Loucy (cell line): ENCODE data around the gene HECA.

Experiments
- H2AFZ ChIP-seq: fragments of 200-600 bp; sonication (generic); 2 replicates; pipeline ENCODE4 v1.6.0; 2016; ENCODE audit warnings: antibody characterized with exemption, mild to moderate bottlenecking, low read length, moderate library complexity
- H3F3A ChIP-seq: fragments of 200-600 bp; 2 replicates; pipeline ENCODE4 v1.6.0; 2016; ENCODE audit warnings: antibody characterized with exemption, low read depth, mild to moderate bottlenecking
- H3K27me3 ChIP-seq: fragments of 200-600 bp; sonication (generic); 2 replicates; pipeline ENCODE4 v1.6.1; 2014; ENCODE audit warnings: low read length, mild to moderate bottlenecking; ENCODE audit not compliant: insufficient read depth, poor library complexity, severe bottlenecking
- H3K36me3 ChIP-seq: fragments of 200-600 bp; sonication (generic); 2 replicates; pipeline ENCODE4 v1.6.1; 2016; ENCODE audit warnings: low read length; ENCODE audit not compliant: insufficient read depth
- H3K4me1 ChIP-seq: fragments of 200-600 bp; sonication (generic); 2 replicates; pipeline ENCODE4 v1.5.1; 2014; ENCODE audit warnings: low read length, mild to moderate bottlenecking; ENCODE audit not compliant: insufficient read depth, poor library complexity, severe bottlenecking
- H3K4me2 ChIP-seq: fragments of 200-600 bp; sonication (generic); 2 replicates; pipeline ENCODE4 v1.6.0; 2014; ENCODE audit warnings: antibody characterized with exemption, low read length, low read depth, mild to moderate bottlenecking; ENCODE audit not compliant: poor library complexity, severe bottlenecking
- H3K4me3 ChIP-seq: fragments of 200-600 bp; sonication (generic); 2 replicates; pipeline ENCODE4 v1.5.1; 2014; ENCODE audit warnings: low read length, mild to moderate bottlenecking, mixed read lengths; ENCODE audit not compliant: poor library complexity, severe bottlenecking
- H3K79me2 ChIP-seq: fragments of 200-600 bp; sonication (generic); 2 replicates; pipeline ENCODE4 v1.6.1; 2014; ENCODE audit warnings: low read length; ENCODE audit not compliant: insufficient read depth
- H3K9ac ChIP-seq: fragments of 200-600 bp; sonication (generic); 2 replicates; pipeline ENCODE4 v1.6.0; 2014; ENCODE audit warnings: mild to moderate bottlenecking, low read depth, low read length, moderate library complexity; ENCODE audit not compliant: poor library complexity, severe bottlenecking
- H3K9me2 ChIP-seq: fragments of 200-600 bp; sonication (generic); replicated peaks from 2 replicates; pipeline ENCODE4 v1.6.1; 2016; ENCODE audit warnings: low read depth, low read length, mixed read lengths
- H3K9me3 ChIP-seq: fragments of 200-600 bp; sonication (generic); 2 replicates; pipeline ENCODE4 v1.6.1; 2014; ENCODE audit warnings: mild to moderate bottlenecking, antibody characterized with exemption, low read length, low read depth; ENCODE audit not compliant: insufficient read depth
- H4K20me1 ChIP-seq: fragments of 200-600 bp; sonication (generic); 2 replicates; pipeline ENCODE4 v1.6.0; 2014; ENCODE audit warnings: antibody characterized with exemption, low read length, mild to moderate bottlenecking; ENCODE audit not compliant: insufficient read depth, poor library complexity, severe bottlenecking
- EZH2phosphoT487 ChIP-seq: fragments of 200-600 bp; IDR thresholded peaks from 2 replicates; pipeline ENCODE4 v1.6.1; 2018; ENCODE audit warnings: antibody characterized with exemption, mild to moderate bottlenecking, moderate library complexity, borderline replicate concordance
- TF ChIP-seq, protein P1 (sequence below): fragments of 200-600 bp; sonication (generic); conservative IDR thresholded peaks from 2 replicates; pipeline ENCODE4 v1.5.1; 2014; ENCODE audit warnings: mild to moderate bottlenecking, antibody characterized with exemption, low read length

Gene HECA

DNA sequence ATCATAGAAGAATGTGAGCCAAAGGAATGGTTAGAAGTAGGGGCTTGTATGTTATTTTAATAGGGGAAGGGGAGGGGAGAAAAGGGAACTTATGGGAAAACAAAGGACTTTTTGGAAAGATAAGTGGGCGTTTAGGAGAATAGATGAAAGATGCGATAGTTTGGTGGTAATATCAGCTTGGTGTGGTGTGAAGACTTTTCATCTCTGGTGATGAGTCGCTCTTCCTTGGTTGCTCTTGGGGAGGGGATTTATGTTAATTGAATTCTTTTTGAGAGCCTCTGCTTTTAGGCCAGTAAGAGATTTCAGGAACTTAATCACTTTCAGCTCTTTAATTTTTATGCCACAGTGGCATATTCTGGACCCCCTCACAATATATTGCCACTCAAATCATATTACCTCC is 10.8 kb downstream of the HECA start:
- no peaks in the 10 kb centered on the region for H3K9me3 ChIP-seq
- no peaks in the 10 kb centered on the region for H3F3A ChIP-seq
- H3K4me3 ChIP-seq: no peak overlapping the region
- H3K4me1 ChIP-seq: peaks cover 45% of the 10 kb centered on the region
- H3K4me2 ChIP-seq: no peak overlapping the region
- TF ChIP-seq, protein P1, sequence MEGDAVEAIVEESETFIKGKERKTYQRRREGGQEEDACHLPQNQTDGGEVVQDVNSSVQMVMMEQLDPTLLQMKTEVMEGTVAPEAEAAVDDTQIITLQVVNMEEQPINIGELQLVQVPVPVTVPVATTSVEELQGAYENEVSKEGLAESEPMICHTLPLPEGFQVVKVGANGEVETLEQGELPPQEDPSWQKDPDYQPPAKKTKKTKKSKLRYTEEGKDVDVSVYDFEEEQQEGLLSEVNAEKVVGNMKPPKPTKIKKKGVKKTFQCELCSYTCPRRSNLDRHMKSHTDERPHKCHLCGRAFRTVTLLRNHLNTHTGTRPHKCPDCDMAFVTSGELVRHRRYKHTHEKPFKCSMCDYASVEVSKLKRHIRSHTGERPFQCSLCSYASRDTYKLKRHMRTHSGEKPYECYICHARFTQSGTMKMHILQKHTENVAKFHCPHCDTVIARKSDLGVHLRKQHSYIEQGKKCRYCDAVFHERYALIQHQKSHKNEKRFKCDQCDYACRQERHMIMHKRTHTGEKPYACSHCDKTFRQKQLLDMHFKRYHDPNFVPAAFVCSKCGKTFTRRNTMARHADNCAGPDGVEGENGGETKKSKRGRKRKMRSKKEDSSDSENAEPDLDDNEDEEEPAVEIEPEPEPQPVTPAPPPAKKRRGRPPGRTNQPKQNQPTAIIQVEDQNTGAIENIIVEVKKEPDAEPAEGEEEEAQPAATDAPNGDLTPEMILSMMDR: no peak
- no peak for TF ChIP-seq EZH2phosphoT487
- H2AFZ ChIP-seq: no peak overlapping the region
- H3K27me3 ChIP-seq: no peaks in the 10 kb centered on the region
- no peaks in the 10 kb centered on the region for H3K36me3 ChIP-seq
- H3K79me2 ChIP-seq: peaks cover 76% of the 10 kb centered on the region
- H3K9ac ChIP-seq: no peak overlapping the region
- H4K20me1 ChIP-seq: peaks cover 16% of the 10 kb centered on the region
- H3K9me2 ChIP-seq: no peaks in the 10 kb centered on the region

- H2AFZ ChIP-seq: no peak overlapping the region
- no peaks in the 10 kb centered on the region for H3K9me3 ChIP-seq
- peaks cover 45% of the 10 kb centered on the region for H3K4me1 ChIP-seq
- H3K79me2 ChIP-seq: peaks cover 77% of the 10 kb centered on the region
- H3F3A ChIP-seq: no peaks in the 10 kb centered on the region
- H3K9ac ChIP-seq: no peak overlapping the region
- peaks cover 16% of the 10 kb centered on the region for H4K20me1 ChIP-seq
- H3K4me3 ChIP-seq: no peak overlapping the region
- H3K9me2 ChIP-seq: no peaks in the 10 kb centered on the region
- no peaks in the 10 kb centered on the region for H3K27me3 ChIP-seq
- H3K36me3 ChIP-seq: no peaks in the 10 kb centered on the region
- TF ChIP-seq, protein P1: no peak
- TF ChIP-seq EZH2phosphoT487: no peak
- H3K4me2 ChIP-seq: peak overlapping the region; percentile 16
Observed at GRCh38 chr6:139146317-139146726, 11.4 kb downstream of the HECA start.

- H3K79me2 ChIP-seq: peaks cover 80% of the 10 kb centered on the region
- TF ChIP-seq EZH2phosphoT487: no peak
- TF ChIP-seq, protein P1: no peak
- H3K9me2 ChIP-seq: no peaks in the 10 kb centered on the region
- H3K9me3 ChIP-seq: no peaks in the 10 kb centered on the region
- no peak overlapping the region for H3K4me3 ChIP-seq
- peak overlapping the region; percentile 20 for H3K4me2 ChIP-seq
- H3K36me3 ChIP-seq: no peaks in the 10 kb centered on the region
- H3K9ac ChIP-seq: no peak overlapping the region
- H2AFZ ChIP-seq: no peak overlapping the region
- H3K4me1 ChIP-seq: peaks cover 45% of the 10 kb centered on the region
- H3F3A ChIP-seq: no peaks in the 10 kb centered on the region
- H3K27me3 ChIP-seq: no peaks in the 10 kb centered on the region
- peaks cover 21% of the 10 kb centered on the region for H4K20me1 ChIP-seq
Observed at GRCh38 chr6:139147628-139148027, 12.7 kb downstream of the HECA start.
